Bone marrow (tissue), 2 donors: Measurements from ENCODE around the gene ROR2.

Experiments used
- DNase-seq, 2 donors: peaks; one replicate each; lab custom pipeline; 2025; lab: John Stamatoyannopoulos, UW

ROR2 gene

DNA sequence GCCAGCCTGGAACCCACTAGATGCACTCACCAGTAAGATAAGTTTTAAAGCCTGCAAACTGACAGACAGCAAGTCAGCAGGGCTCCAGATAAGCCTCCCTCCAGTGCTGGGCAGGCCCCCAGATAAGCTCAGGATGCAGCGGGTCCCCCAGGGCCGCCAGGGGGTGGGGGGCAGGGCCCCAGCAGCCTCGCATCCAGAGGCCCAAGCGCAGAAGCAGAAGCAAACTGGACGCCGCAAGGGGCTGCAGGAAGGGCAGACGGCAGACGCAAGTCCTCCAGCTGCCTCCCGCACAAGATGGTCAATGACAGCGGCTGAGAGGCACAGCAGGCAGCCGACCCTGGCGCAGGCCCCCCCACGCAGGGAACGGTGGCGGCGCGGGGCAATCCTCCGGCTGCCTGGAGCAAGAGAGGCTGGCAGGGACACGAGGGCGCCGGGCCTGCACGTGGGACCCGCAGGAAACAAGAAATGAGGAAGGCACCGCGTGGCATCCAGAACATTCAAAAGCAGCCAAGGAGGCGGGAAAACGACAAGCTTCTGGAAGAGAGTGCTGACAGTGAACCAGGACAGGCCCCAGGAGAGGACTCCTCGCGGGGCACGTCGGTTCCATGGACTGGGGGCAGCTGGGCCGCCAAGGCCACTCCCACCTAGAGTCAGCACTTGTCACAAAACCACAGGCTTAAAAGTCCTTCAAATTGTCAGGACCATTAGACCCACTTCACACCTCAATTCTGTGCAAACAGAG lies 49.8 kb downstream of the ROR2 start:
- DNase-seq, result no peak

- DNase-seq, result no peak
These were observed 50.4 kb downstream of the ROR2 start for GRCh38 chr9:91899594-91899993.

DNA sequence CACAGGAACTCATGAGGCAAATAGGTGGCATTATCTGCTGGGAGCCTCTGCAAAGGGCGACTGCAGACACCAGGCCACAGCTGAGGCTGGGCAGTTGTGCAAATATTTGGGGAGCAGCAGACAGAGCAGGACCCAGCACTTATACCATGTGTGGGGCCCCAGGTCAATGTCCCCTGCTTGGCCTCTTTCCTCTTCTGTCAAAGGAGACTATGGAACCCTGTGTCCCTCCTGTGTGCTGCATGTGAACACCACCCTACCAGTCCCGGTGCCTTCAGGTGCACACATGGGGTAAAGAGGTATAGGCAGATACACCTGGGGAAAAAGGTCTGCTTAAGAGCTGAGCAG lies 50.8 kb downstream of the ROR2 start:
- DNase-seq, result no peak

DNA sequence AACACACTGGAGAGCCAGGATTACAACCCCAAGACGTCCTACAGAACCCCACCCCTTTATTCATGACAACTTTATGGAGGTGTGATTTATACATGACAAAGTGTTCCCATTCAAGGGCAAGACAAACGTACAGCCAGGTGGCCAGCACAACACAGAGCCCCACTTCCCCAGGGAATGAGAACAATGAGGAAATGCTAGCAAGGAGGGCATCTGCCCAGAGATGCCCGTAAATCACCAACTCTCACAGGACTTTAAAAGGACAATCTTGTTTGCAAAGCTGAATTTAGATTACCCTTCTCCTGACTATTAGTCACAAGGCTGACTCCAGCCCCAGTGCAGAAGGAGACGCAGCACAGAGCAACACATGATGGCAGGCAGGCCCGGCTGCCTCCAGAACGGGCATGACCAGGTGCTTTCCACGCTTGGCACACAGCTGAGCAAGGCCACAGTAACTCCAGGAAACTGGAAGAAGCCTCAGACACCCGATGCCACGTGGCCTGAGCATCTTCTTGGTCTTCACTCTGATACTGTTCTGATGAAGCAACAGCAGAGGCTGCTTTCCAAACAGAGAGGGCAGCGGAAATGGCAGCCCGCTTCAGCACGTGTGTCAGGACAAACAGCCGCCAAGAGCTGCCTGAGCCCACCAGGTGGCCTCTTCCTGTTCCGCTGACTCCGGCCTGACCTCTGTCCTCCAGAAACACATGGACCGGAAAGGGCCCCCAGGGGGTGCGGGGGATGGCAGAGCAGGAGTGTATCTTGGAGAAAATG lies 51.4 kb downstream of the ROR2 start:
- no peak for DNase-seq

GRCh38 chr9:91897201-91897600 lies 52.8 kb downstream of the ROR2 start:
- DNase-seq, result no peak

DNA sequence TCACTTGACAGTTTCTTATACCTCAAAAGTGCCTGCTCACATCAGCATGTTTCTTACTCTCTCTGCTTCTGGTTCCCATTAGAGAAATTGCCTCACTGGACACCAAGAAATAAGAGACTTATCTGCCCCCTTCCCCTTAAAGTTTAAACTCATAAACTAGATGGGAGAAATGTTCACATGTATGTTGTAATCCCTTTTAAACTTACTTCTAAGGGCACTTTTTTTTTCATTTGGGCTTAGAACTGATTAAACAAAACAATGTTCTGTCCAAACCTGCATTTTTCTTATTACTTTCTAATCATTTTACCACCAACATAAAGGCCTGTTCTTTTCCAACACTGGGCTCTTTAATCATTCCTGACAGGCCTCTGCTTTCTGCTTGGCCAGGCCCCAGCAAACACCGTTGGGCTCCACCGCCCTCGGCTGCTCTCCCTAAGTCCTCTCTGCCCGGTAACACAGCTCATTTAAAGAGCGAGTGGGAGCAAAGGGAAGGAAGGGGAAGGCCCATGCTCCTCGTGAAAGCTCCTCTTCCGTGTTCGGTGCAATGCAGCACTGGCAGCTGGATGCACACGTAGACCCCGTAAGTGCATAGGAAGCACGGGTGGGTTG lies 53.4 kb downstream of the ROR2 start:
- no peak for DNase-seq

GRCh38 chr9:91896097-91896496 lies 53.9 kb downstream of the ROR2 start:
- DNase-seq, result no peak

DNA sequence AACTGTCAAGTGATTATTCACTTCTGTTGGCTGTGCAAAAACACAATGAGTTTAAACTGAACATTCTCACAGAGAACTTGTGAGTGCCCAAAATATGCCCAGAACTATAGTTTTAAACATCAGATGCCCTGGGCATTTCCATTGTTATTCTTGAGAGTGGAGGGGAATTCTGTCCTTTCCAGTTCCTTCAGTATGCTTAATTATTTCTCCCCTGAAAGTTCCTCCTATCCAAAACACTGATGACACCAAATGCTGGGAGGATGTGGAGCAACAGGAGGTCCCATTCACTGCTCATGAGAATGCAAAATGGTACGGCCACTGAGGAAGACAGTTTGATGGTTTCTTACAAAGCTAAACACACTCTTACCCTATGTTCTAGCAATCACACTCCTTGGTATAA lies 55.5 kb downstream of the ROR2 start:
- DNase-seq, result no peak

DNA sequence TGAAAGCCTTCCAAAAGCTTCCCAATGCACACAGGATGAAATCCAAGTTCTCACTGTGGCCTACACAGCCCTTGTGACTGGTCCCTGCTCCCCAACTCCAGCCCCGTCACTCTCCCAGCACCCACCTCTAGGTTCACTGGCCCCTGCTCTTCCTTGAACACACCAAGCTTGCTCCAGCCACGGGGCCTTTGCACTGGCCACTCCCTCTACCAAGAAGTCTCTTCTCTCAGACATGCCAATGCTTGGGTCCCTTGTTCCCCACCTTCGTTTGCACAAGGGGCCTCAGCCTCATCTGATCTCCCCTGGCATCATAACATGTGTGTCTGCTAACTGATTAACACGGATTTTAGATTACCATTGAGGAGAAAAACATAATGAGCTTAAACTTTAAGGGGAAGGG lies 56.0 kb downstream of the ROR2 start:
- DNase-seq, result no peak

DNA sequence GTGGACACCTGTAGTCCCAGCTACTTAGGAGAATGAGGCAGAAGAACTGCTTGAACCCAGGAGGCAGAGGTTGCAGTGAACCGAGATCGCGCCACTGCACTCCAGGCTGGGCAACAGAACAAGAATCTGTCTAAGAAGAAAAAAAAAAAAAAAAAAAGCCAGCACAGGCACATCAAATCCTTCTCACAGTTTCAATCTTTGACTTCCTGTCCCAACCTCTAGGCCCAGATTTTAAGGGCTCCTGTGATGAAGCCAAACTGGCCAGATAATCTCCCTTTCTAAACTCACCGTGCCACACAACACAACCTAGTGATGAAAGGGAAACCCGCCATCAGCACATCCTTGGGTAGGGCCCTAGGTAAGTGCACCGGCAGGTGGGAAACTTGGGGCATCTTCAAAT lies 58.1 kb downstream of the ROR2 start:
- no peak for DNase-seq

DNA sequence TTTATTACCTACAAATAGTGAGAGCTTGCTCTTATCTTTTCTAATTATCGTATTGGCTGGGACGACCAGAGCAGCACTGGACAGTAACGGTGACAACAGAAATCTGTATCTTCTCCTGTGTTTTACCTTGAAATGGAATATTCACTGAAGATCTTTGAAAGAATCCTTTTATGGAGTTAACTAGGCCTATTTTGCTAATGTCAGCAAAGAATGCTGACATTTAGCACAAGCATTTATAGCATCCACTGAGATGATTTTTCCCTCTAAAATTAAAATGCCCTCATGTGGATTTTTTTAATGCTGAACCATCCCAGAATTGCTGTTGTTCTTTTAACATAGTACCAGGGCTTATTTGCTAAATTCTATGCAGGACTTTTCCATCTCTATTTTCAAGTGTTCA lies 59.4 kb downstream of the ROR2 start:
- DNase-seq, result no peak

DNA sequence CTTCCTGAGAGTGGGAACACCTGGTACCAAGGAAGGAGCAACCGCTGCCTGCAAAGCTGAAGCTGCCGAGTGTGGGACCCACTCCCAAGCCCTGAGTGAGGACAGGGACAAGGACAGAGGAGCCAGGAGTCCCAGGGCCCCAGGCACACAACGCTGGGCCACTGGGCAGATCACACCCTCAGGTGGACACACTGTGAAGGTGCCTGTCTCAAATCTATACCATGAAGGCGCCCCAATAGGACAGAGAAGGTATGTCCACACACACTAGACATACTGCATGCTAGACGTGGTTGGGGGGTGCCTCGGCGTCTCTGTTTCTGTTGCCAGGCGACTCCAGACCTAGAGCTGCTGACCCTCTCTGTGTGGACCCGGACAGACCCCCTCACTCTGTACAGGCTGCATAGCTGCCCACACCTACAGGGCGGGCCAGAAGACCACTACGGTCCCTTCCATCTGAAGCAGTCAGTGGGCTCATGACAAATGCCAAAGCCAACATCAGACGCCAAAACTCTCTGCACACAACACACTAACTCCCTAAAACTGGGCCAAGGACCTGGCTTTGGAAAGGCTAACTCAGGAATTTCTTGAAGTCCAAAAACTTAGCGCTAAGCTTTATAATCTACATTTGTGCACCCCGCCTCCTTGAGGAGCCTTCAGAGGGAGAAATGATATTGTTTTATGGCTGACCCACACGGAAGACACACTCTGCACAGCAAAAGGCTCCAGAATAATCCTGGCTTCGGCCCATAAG lies 60.7 kb downstream of the ROR2 start:
- no peak for DNase-seq

- no peak for DNase-seq
These were observed 63.5 kb downstream of the ROR2 start for GRCh38 chr9:91886414-91887076.

DNA sequence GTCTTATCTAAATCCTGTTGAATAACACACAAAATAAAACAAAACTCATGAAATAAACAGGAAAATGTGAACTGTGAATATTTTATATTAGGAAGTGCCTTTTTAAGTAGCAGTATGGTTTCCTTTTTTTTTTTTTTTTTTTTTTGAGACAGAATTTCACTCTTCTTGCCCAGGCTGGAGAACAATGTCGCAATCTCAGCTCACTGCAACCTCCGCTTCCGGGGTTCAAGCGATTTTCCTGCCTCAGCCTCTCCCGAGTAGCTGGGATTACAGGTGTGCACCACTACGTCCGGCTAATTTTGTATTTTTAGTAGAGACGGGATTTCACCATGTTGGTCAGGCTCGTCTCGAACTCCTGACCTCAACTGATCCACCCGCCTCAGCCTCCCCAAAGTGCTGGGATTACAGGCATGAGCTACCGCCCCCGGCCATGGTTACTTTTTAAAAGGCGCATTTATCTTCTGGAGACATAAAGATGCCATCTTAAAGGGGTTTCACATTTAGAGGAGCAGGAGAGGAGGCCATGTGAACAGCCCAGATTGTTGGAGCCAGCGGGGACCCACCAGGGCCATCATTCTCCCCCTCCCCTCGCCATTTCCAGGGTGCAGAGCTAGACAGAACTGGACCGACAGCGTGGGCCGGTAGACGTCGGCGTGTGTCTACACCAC lies 64.1 kb downstream of the ROR2 start:
- no peak for DNase-seq

GRCh38 chr9:91884696-91885687 lies 65.0 kb downstream of the ROR2 start:
- DNase-seq, result no peak

GRCh38 chr9:91884153-91884552 lies 65.9 kb downstream of the ROR2 start:
- DNase-seq, result no peak

DNA sequence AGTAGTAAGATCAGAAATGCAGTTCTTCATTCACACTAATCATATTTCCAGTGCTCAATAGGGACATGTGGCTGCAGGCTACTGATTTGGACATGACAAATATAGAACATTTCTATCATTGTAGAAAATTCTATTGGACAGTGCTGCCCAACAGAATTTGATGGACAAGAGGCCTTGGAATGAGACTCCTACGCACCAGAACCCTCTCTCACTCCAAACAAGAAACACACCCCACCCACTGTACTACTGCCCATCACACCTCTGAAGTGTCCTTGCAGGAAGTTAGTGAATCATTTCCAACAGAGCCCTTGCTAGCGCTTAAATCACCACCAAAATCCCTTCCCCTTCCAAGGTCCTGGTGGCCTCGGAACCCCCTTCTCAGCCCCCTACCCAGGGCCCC lies 66.5 kb downstream of the ROR2 start:
- DNase-seq, result no peak

DNA sequence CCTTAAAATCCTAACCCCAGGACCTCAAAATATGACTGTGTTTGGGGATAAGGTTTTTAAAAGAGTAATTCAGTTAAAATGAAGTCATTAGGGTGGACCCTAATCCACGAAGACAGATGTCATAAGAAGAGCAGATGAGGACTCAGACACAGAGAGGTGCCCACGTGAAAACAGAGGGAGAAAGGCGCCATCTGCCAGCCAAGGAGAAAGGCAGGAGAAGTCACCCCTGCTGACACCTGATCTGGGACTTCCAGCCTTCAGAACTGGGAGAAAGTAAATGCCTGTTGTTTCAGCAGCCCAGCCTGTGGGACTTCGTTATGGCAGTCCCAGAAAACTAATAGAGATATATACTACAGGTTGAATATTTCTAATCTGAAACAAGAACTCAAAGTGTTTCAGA lies 67.4 kb downstream of the ROR2 start:
- no peak for DNase-seq

- no peak for DNase-seq
These were observed 69.6 kb downstream of the ROR2 start for GRCh38 chr9:91880378-91880972.

- DNase-seq, result no peak
These were observed 70.8 kb downstream of the ROR2 start for GRCh38 chr9:91879231-91879630.
